Smooth muscle cell (in vitro differentiated cells): ENCODE measurements around the gene ENDOV. TPM values are rescaled to one million over a fixed set of nuclear protein-coding genes. Genes with fewer than 3 reads are reported as not detected.

Experiments used
- DNase-seq: peaks from one replicate; lab custom pipeline; 2025; ENCODE audit not compliant: unreplicated experiment; lab: John Stamatoyannopoulos, UW
- H2AFZ ChIP-seq: fragments of 200-600 bp; sonication (generic); 2 replicates; pipeline ENCODE4 v1.6.0; 2016; ENCODE audit warnings: antibody characterized with exemption, low read depth, mild to moderate bottlenecking
- H3F3A ChIP-seq: fragments of 200-600 bp; sonication (generic); 2 replicates; pipeline ENCODE4 v1.6.0; 2017; ENCODE audit warnings: antibody characterized with exemption, low read depth
- H3K27ac ChIP-seq: fragments of 200-600 bp; sonication (generic); 2 replicates; pipeline ENCODE4 v1.5.1; 2016; ENCODE audit warnings: low read depth, mild to moderate bottlenecking
- H3K27me3 ChIP-seq: fragments of 200-600 bp; sonication (generic); 2 replicates; pipeline ENCODE4 v1.6.1; 2016; ENCODE audit warnings: low read depth, mild to moderate bottlenecking
- H3K36me3 ChIP-seq: fragments of 200-600 bp; sonication (generic); 2 replicates; pipeline ENCODE4 v1.5.1; 2016; ENCODE audit warnings: low read depth
- H3K4me1 ChIP-seq: fragments of 200-600 bp; sonication (generic); 2 replicates; pipeline ENCODE4 v1.5.1; 2016; ENCODE audit warnings: low read depth
- H3K4me2 ChIP-seq: fragments of 200-600 bp; sonication (generic); 2 replicates; pipeline ENCODE4 v1.6.0; 2016; ENCODE audit warnings: mild to moderate bottlenecking
- H3K4me3 ChIP-seq: fragments of 200-600 bp; sonication (generic); 2 replicates; pipeline ENCODE4 v1.5.1; 2016; ENCODE audit warnings: mild to moderate bottlenecking
- H3K79me2 ChIP-seq: fragments of 200-600 bp; sonication (generic); 2 replicates; pipeline ENCODE4 v1.6.0; 2016; ENCODE audit warnings: low read depth, mild to moderate bottlenecking
- H3K9ac ChIP-seq: fragments of 200-600 bp; sonication (generic); 2 replicates; pipeline ENCODE4 v1.6.0; 2016; ENCODE audit warnings: low read depth
- H3K9me3 ChIP-seq: fragments of 200-600 bp; sonication (generic); replicated peaks from 2 replicates; pipeline ENCODE4 v1.5.1; 2016; ENCODE audit warnings: low read depth
- H4K20me1 ChIP-seq: fragments of 200-600 bp; sonication (generic); 2 replicates; pipeline ENCODE4 v1.6.0; 2016; ENCODE audit warnings: low read depth
- CTCF ChIP-seq: fragments of 200-600 bp; sonication (generic); IDR thresholded peaks from 2 replicates; pipeline ENCODE4 v1.5.1; 2017; ENCODE audit warnings: borderline replicate concordance, mild to moderate bottlenecking, antibody characterized with exemption; ENCODE audit not compliant: insufficient read depth, poor library complexity, severe bottlenecking
- WGBS: methylation state at CpG from one replicate; pipeline ENCODE4 v1.1.7; 2016; ENCODE audit warnings: low lambda C conversion rate; 5-methylcytosine and 5-hydroxymethylcytosine counted together
- polyA plus RNA-seq: library from polyadenylated mRNA; unstranded; fragments of >200 nt; fragmentation: Nextera tagmentation; extraction: Ambion mirVana; gene quantifications from 2 replicates; pipeline ENCODE4 v1.2.1, GENCODE V29; 2016
- total RNA-seq: library from RNA; depleted of rRNA; stranded (reverse); fragments of >200 nt; gene quantifications from 2 replicates; pipeline ENCODE4 v1.2.3, GENCODE V29; 2014

ENDOV gene
- total and polyA plus RNA-seq, 2 experiments from 2014 or later: 31.6 to 59.7 TPM

GRCh38 chr17:80424261-80424660 lies 9.3 kb downstream of the ENDOV start:
- no peak overlapping the region for H3K4me2 ChIP-seq
- H3K9ac ChIP-seq: no peak overlapping the region
- no peaks in the 10 kb centered on the region for H3F3A ChIP-seq
- H3K79me2 ChIP-seq: no peaks in the 10 kb centered on the region
- no peak overlapping the region for H2AFZ ChIP-seq
- H3K4me1 ChIP-seq: no peaks in the 10 kb centered on the region
- no peak for TF ChIP-seq CTCF
- no peaks in the 10 kb centered on the region for H3K9me3 ChIP-seq
- no peaks in the 10 kb centered on the region for H3K36me3 ChIP-seq
- no peak for DNase-seq
- H3K27me3 ChIP-seq: no peaks in the 10 kb centered on the region
- 97% methylated on average over 8 of the region's 8 CpGs for WGBS
- H4K20me1 ChIP-seq: peaks cover 30% of the 10 kb centered on the region
- no peak overlapping the region for H3K27ac ChIP-seq
- H3K4me3 ChIP-seq: no peak overlapping the region

- Histone ChIP-seq H3F3A (no peaks in the 10 kb centered on the region), H3K9ac (no peak overlapping the region), H3K79me2 (no peaks in the 10 kb centered on the region), H3K27ac (no peak overlapping the region), H2AFZ (no peak overlapping the region), H3K36me3 (no peaks in the 10 kb centered on the region), H3K4me2 (no peak overlapping the region), H4K20me1 (peaks cover 22% of the 10 kb centered on the region), H3K9me3 (no peaks in the 10 kb centered on the region), H3K27me3 (no peaks in the 10 kb centered on the region), H3K4me3 (no peak overlapping the region), H3K4me1 (no peaks in the 10 kb centered on the region)
- DNase-seq: no peak
- no peak for TF ChIP-seq CTCF
- WGBS: 87% methylated on average over 27 of the region's 27 CpGs
Observed at GRCh38 chr17:80424878-80425765, 10.2 kb downstream of the ENDOV start.

GRCh38 chr17:80425835-80426426 lies 11.0 kb downstream of the ENDOV start:
- H4K20me1 ChIP-seq: peaks cover 15% of the 10 kb centered on the region
- H3K36me3 ChIP-seq: no peaks in the 10 kb centered on the region
- H3K27me3 ChIP-seq: no peaks in the 10 kb centered on the region
- no peak overlapping the region for H2AFZ ChIP-seq
- no peak overlapping the region for H3K9ac ChIP-seq
- H3F3A ChIP-seq: no peaks in the 10 kb centered on the region
- H3K9me3 ChIP-seq: no peaks in the 10 kb centered on the region
- TF ChIP-seq CTCF: no peak
- H3K4me3 ChIP-seq: no peak overlapping the region
- H3K79me2 ChIP-seq: no peaks in the 10 kb centered on the region
- no peak for DNase-seq
- 92% methylated on average over 9 of the region's 9 CpGs for whole genome bisulfite sequencing
- no peaks in the 10 kb centered on the region for H3K4me1 ChIP-seq
- no peak overlapping the region for H3K4me2 ChIP-seq
- H3K27ac ChIP-seq: no peak overlapping the region
